HCT116 (cell line): Measurements from ENCODE around the gene VSIG10.

Experiments used
- CTCF ChIP-seq, 3 experiments: fragments of 200-600 bp in 1 of 3; sonication (generic) in 1 of 3; IDR thresholded peaks in 2 of 3; conservative IDR thresholded peaks in 1 of 3; 2 replicates each; pipeline ENCODE4 v1.5.1; 2012 to 2017; ENCODE audit warnings: low read depth in 2 of 3, low read length in 2 of 3, antibody characterized with exemption in 1 of 3, borderline replicate concordance in 1 of 3, control low read depth in 1 of 3, mild to moderate bottlenecking in 1 of 3, mixed read lengths in 1 of 3, mixed run types in 1 of 3, moderate library complexity in 1 of 3; ENCODE audit not compliant: insufficient read depth in 1 of 3
- EZH2 ChIP-seq: fragments of 200-600 bp; sonication (generic); IDR thresholded peaks from 2 replicates; pipeline ENCODE4 v1.6.1; 2017; ENCODE audit warnings: antibody characterized with exemption, mixed run types
- FOSL1 ChIP-seq: IDR thresholded peaks from 2 replicates; pipeline ENCODE4 v1.6.1; 2012; ENCODE audit warnings: low read depth
- JUND ChIP-seq: IDR thresholded peaks from 2 replicates; pipeline ENCODE4 v1.6.1; 2012
- MAX ChIP-seq: IDR thresholded peaks from 2 replicates; pipeline ENCODE4 v1.6.1; 2012
- POLR2A ChIP-seq: IDR thresholded peaks from 2 replicates; pipeline ENCODE4 v1.7.0; 2011; ENCODE audit warnings: borderline replicate concordance; ENCODE audit not compliant: insufficient read depth, insufficient read length; ENCODE audit errors: extremely low read depth
- POLR2AphosphoS5 ChIP-seq: IDR thresholded peaks from 2 replicates; pipeline ENCODE4 v1.6.1; 2011; ENCODE audit warnings: mild to moderate bottlenecking, low read depth, low read length, moderate library complexity
- SIN3A ChIP-seq: IDR thresholded peaks from 2 replicates; pipeline ENCODE4 v1.6.1; 2012; ENCODE audit warnings: low read depth
- YY1 ChIP-seq: IDR thresholded peaks from 2 replicates; pipeline ENCODE4 v1.6.1; 2011; ENCODE audit warnings: low read length, low read depth, moderate library complexity, mild to moderate bottlenecking; ENCODE audit not compliant: insufficient replicate concordance; ENCODE audit errors: extremely low read depth
- ZBTB33 ChIP-seq: IDR thresholded peaks from 2 replicates; pipeline ENCODE4 v1.6.1; 2011; ENCODE audit warnings: mild to moderate bottlenecking, low read length, moderate library complexity; ENCODE audit not compliant: insufficient replicate concordance; ENCODE audit errors: extremely low read depth
- ZNF274 ChIP-seq: fragments of 200-500 bp; sonication (Bioruptor generic); IDR thresholded peaks from 2 replicates; pipeline ENCODE4 v1.6.1; 2014; ENCODE audit warnings: mild to moderate bottlenecking, low read depth, low read length, inconsistent platforms

GRCh38 chr12:118101051-118101450 is 2.8 kb downstream of the VSIG10 start:
- TF ChIP-seq CTCF (IDR thresholded peaks at IDR 0.05 in 2 of 3, conservative IDR thresholded peaks at IDR 0.05 in 1 of 3; ENCODE audit: borderline replicate concordance in 1 of 3, insufficient read depth in 1 of 3, low read depth in 2 of 3, low read length in 2 of 3) (no peak), POLR2A (no peak), EZH2 (no peak), JUND (no peak), POLR2AphosphoS5 (no peak), MAX (no peak), ZBTB33 (no peak), ZNF274 (no peak), FOSL1 (no peak), SIN3A (no peak), YY1 (no peak)
